NCI-H345 treated with DMSO at 0.1 percent for 48 hours (cell line): ENCODE data around the gene NUP93.
"Not testable (repeated sequence)": the region's sequence is repeated elsewhere in the genome, so short reads cannot be mapped to it uniquely, and the experiment has no call there.

Experiments
- DNase-seq: peaks from one replicate; lab custom pipeline; 2025; ENCODE audit not compliant: unreplicated experiment; lab: John Stamatoyannopoulos, UW

Gene NUP93

GRCh38 chr16:56775162-56775561 lies 45.2 kb downstream of the NUP93 start:
- DNase-seq = no peak

- DNase-seq = no peak
These were observed 46.6 kb downstream of the NUP93 start for GRCh38 chr16:56776562-56776961.

GRCh38 chr16:56777001-56777400 lies 47.1 kb downstream of the NUP93 start:
- DNase-seq = no peak

- DNase-seq = no peak
These were observed 47.6 kb downstream of the NUP93 start for GRCh38 chr16:56777482-56777881.

GRCh38 chr16:56779906-56780305 lies 50.0 kb downstream of the NUP93 start:
- DNase-seq = no peak

GRCh38 chr16:56780646-56781045 lies 50.7 kb downstream of the NUP93 start:
- no peak for DNase-seq

- no peak for DNase-seq
These were observed 51.6 kb downstream of the NUP93 start for GRCh38 chr16:56781528-56781961.

GRCh38 chr16:56783344-56783743 lies 53.4 kb downstream of the NUP93 start:
- DNase-seq = no peak

- DNase-seq = no peak
These were observed 55.4 kb downstream of the NUP93 start for GRCh38 chr16:56785317-56785716.

- DNase-seq = no peak
These were observed 57.2 kb downstream of the NUP93 start for GRCh38 chr16:56787167-56787566.

GRCh38 chr16:56788435-56788834 lies 58.5 kb downstream of the NUP93 start:
- no peak for DNase-seq

GRCh38 chr16:56789360-56789759 lies 59.4 kb downstream of the NUP93 start:
- DNase-seq = no peak

- no peak for DNase-seq
These were observed 63.0 kb downstream of the NUP93 start for GRCh38 chr16:56792967-56793366.

GRCh38 chr16:56793492-56793891 lies 63.6 kb downstream of the NUP93 start:
- DNase-seq = no peak

- no peak for DNase-seq
These were observed 65.1 kb downstream of the NUP93 start for GRCh38 chr16:56795011-56795410.

GRCh38 chr16:56797038-56797437 lies 67.1 kb downstream of the NUP93 start:
- DNase-seq = not testable (repeated sequence)

- DNase-seq = no peak
These were observed 67.9 kb downstream of the NUP93 start for GRCh38 chr16:56797861-56798260.

GRCh38 chr16:56798955-56799354 lies 69.0 kb downstream of the NUP93 start:
- DNase-seq = no peak

- no peak for DNase-seq
These were observed 70.4 kb downstream of the NUP93 start for GRCh38 chr16:56800355-56800754.

- no peak for DNase-seq
These were observed 71.8 kb downstream of the NUP93 start for GRCh38 chr16:56801762-56802161.

- no peak for DNase-seq
These were observed 77.2 kb downstream of the NUP93 start for GRCh38 chr16:56807011-56807675.

GRCh38 chr16:56807676-56808067 lies 77.7 kb downstream of the NUP93 start:
- not testable (repeated sequence) for DNase-seq

GRCh38 chr16:56810954-56811353 lies 81.0 kb downstream of the NUP93 start:
- no peak for DNase-seq
